Naive thymus-derived CD4-positive, alpha-beta T cell (primary cell): ENCODE measurements around the gene EYA2. TPM values are rescaled to one million over a fixed set of nuclear protein-coding genes. Genes with fewer than 3 reads are reported as not detected.

Experiments
- ATAC-seq: fragments of 150-1000 bp; cut with Tn5 transposase; 2 replicates; pipeline ENCODE4 v1.10.0; 2021; ENCODE audit warnings: mild to moderate bottlenecking, moderate library complexity
- CTCF ChIA-PET: fragments of 350-600 bp; sonication (Branson Sonifier 250); formaldehyde crosslinking; loops from one replicate; lab custom pipeline; 2021; ENCODE audit warnings: antibody characterized with exemption; lab: Charles Lee
- POLR2A ChIA-PET: fragments of 350-600 bp; sonication (Branson Sonifier 250); formaldehyde crosslinking; loops from one replicate; lab custom pipeline; 2021; ENCODE audit warnings: antibody characterized with exemption, inconsistent platforms; lab: Charles Lee
- DNase-seq, 9 donors: peaks; one replicate each; pipeline versions ENCODE4 v3.0.0 to v3.0.0-alpha.2; 2020 to 2022; ENCODE audit warnings: mixed read lengths in 1 of 9
- H3K27ac ChIP-seq: one replicate; pipeline ENCODE4 v1.7.0; 2013; ENCODE audit warnings: mild to moderate bottlenecking, low read depth, low read length, moderate library complexity
- H3K27me3 ChIP-seq, 2 donors: one replicate each; pipeline ENCODE4 v1.7.0; 2013; ENCODE audit warnings: low read length in 2 of 2, mild to moderate bottlenecking in 2 of 2, moderate library complexity in 2 of 2; ENCODE audit not compliant: control insufficient read depth in 2 of 2, insufficient read depth in 2 of 2
- H3K36me3 ChIP-seq, 3 experiments: 1 replicate in 2 of 3; 2 replicates in 1 of 3; pipeline ENCODE4 v1.7.0; 2013; ENCODE audit warnings: low read length in 3 of 3, mild to moderate bottlenecking in 3 of 3, moderate library complexity in 1 of 3; ENCODE audit not compliant: insufficient read depth in 3 of 3, control insufficient read depth in 2 of 3
- H3K4me1 ChIP-seq, 2 donors: one replicate each; pipeline ENCODE4 v1.7.0; 2013; ENCODE audit warnings: low read length in 2 of 2, mild to moderate bottlenecking in 2 of 2, moderate library complexity in 1 of 2; ENCODE audit not compliant: control insufficient read depth in 2 of 2, insufficient read depth in 2 of 2
- H3K4me3 ChIP-seq: 2 replicates; pipeline ENCODE4 v1.7.0; 2013; ENCODE audit warnings: mild to moderate bottlenecking, low read length
- H3K9me3 ChIP-seq, 3 experiments: 1 replicate in 2 of 3; 2 replicates in 1 of 3; pipeline ENCODE4 v1.7.0; 2013; ENCODE audit warnings: low read length in 3 of 3; ENCODE audit not compliant: control insufficient read depth in 2 of 3
- H3K27ac Mint-ChIP-seq, 9 donors: one replicate each; pipeline ENCODE4 v1.8.0; 2020 to 2022; ENCODE audit warnings: mixed read lengths in 9 of 9, mild to moderate bottlenecking in 8 of 9, moderate library complexity in 5 of 9, inconsistent platforms in 2 of 9
- H3K27me3 Mint-ChIP-seq, 5 donors: one replicate each; pipeline ENCODE4 v1.8.0; 2021 to 2022; ENCODE audit warnings: mixed read lengths in 5 of 5, mild to moderate bottlenecking in 1 of 5
- H3K36me3 Mint-ChIP-seq, 5 donors: one replicate each; pipeline ENCODE4 v1.8.0; 2020 to 2022; ENCODE audit warnings: mixed read lengths in 5 of 5, mild to moderate bottlenecking in 3 of 5, inconsistent platforms in 1 of 5
- H3K4me1 Mint-ChIP-seq, 7 donors: one replicate each; pipeline ENCODE4 v1.8.0; 2020 to 2022; ENCODE audit warnings: mixed read lengths in 7 of 7, mild to moderate bottlenecking in 3 of 7, inconsistent platforms in 1 of 7
- H3K4me3 Mint-ChIP-seq, 10 donors: one replicate each; pipeline ENCODE4 v1.8.0; 2020 to 2022; ENCODE audit warnings: mild to moderate bottlenecking in 10 of 10, mixed read lengths in 10 of 10, moderate library complexity in 6 of 10, inconsistent platforms in 2 of 10
- H3K9me3 Mint-ChIP-seq, 11 donors: one replicate each; pipeline ENCODE4 v1.8.0; 2020 to 2022; ENCODE audit warnings: mixed read lengths in 11 of 11, mild to moderate bottlenecking in 4 of 11, inconsistent platforms in 1 of 11, moderate library complexity in 1 of 11
- intact Hi-C, 2 donors: fragments of 100-400 bp; cut with micrococcal nuclease; formaldehyde crosslinking; loops; one replicate each; pipeline ENCODE4 v1.15.1; 2023
- polyA plus RNA-seq, 2 donors: library from polyadenylated mRNA; unstranded; fragments of 300-500 nt; fragmentation: Illumina TruSeq; gene quantifications; one replicate each; pipeline ENCODE4 v1.2.3, GENCODE V29; 2021
- total RNA-seq, 6 experiments: library from RNA in 5 of 6; stranded (reverse) in 5 of 6; gene quantifications; 1 replicate in 5 of 6; 2 replicates in 1 of 6; pipeline ENCODE4 v1.2.3 and lab custom pipeline; 2021 to 2026

Gene EYA2
- total and polyA plus RNA-seq, 7 experiments from 2014 or later: 0.16 TPM; not detected in 6

DNA sequence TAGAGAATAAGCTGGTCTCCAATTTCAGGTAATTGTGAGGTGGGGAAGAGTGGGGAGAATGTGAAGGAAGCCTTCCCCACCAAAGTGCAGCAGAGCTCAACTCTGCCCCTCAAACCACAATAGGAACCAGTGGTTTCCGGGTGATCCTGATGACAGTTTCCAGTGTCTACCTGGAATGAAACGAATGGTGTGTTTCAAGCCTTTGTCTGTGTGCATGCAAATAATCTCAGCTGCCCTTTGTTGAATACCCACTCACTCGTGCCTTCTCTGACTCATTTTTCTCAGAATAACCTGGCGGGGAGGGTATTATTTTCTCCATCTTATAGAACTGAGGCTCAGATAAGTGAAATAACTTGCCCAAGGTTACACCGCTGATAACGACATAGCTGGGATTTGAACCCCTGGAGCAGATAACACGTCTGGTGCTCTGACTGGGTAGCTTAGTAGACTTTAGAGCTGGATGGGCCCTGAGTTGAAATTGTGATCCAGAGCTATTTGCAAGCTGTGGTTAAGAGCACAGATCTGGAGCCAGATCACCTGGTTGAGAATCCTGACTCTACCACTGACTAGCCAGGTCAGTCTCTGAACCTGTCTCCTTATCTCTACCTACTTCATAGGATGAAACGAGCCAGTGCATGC lies 85.1 kb downstream of the EYA2 start:
- peaks cover 0 to 11% (median 3%) of the 10 kb centered on the region in 5 donors for H3K36me3 Mint-ChIP-seq
- ChIA-PET POLR2A (no interaction called here), CTCF (no interaction called here)
- Histone ChIP-seq H3K4me3 (no peak overlapping the region), H3K9me3 (peaks cover 0 to 9% (median 0%) of the 10 kb centered on the region in 3 experiments), H3K4me1 (no peaks in the 10 kb centered on the region), H3K27me3 (no peaks in the 10 kb centered on the region), H3K36me3 (no peaks in the 10 kb centered on the region), H3K27ac (no peak overlapping the region)
- DNase-seq (no peak), ATAC-seq (no peak)
- peaks cover 24 to 66% (median 45%) of the 10 kb centered on the region in 5 donors for H3K27me3 Mint-ChIP-seq
- intact Hi-C loops: no loop called here
- peak overlapping the region in 1 of 9 donors; percentile 62 for H3K27ac Mint-ChIP-seq
- peaks cover 6 to 34% (median 16%) of the 10 kb centered on the region in 11 donors for H3K9me3 Mint-ChIP-seq
- peaks cover 0 to 19% (median 0%) of the 10 kb centered on the region in 7 donors for H3K4me1 Mint-ChIP-seq
- H3K4me3 Mint-ChIP-seq: peak overlapping the region in 1 of 10 donors; percentile 45

DNA sequence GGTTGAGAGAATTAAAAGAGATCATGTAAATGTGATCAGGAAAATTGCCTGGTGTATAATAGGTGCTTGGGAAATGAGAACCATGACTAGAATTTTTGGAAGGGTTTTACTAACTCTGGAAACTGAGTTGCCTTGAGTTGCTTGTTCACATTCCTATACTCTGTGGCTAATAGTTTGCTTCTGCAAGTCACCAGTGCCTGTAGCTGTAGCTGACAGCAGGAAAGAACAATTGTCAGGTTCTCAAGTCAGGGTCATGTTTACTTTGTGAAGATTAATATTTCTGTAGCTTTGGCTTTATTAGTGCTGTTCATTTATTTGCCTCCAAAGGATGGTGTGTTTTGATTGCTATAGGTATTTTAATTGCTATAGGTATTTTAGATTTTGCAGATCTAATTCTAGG lies 86.5 kb downstream of the EYA2 start:
- no peaks in the 10 kb centered on the region for H3K27me3 ChIP-seq
- Mint-ChIP-seq H3K4me3 (no peak overlapping the region), H3K4me1 (peaks cover 0 to 15% (median 0%) of the 10 kb centered on the region in 7 donors), H3K9me3 (peaks cover 6 to 34% (median 17%) of the 10 kb centered on the region in 11 donors), H3K36me3 (peaks cover 0 to 10% (median 4%) of the 10 kb centered on the region in 5 donors), H3K27ac (no peak overlapping the region), H3K27me3 (peaks cover 34 to 70% (median 47%) of the 10 kb centered on the region in 5 donors)
- CTCF ChIA-PET: no interaction called here
- no peaks in the 10 kb centered on the region for H3K4me1 ChIP-seq
- DNase-seq (no peak), ATAC-seq (no peak)
- H3K9me3 ChIP-seq: peaks cover 0 to 9% (median 0%) of the 10 kb centered on the region in 3 experiments
- POLR2A ChIA-PET: no interaction called here
- H3K27ac ChIP-seq: no peak overlapping the region
- intact Hi-C loops: no loop called here
- no peaks in the 10 kb centered on the region for H3K36me3 ChIP-seq
- H3K4me3 ChIP-seq: no peak overlapping the region

DNA sequence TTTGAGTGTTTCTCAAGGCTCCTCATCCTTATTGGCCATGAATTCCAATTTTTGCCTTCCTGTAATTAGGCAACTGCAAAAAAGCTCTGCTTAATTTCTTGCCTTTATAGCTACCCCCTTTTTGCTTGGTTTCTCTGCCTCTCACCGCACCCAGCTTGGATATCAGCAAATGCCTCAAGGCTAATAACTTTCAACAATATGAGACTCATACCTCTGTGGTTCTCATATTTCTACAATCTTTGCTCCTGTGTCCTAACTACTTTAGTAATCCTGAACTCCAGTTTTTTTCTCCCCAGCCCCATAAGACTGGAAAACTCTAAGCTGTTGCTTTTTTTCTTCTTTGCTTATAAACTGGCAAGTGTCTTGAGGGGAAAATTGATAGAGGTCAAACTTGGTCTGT lies 88.8 kb downstream of the EYA2 start:
- POLR2A ChIA-PET: no interaction called here
- ATAC-seq (no peak), DNase-seq (no peak)
- H3K4me3 Mint-ChIP-seq: no peak overlapping the region
- intact Hi-C loops: no loop called here
- peaks cover 0 to 9% (median 0%) of the 10 kb centered on the region in 3 experiments for H3K9me3 ChIP-seq
- no peak overlapping the region for H3K27ac Mint-ChIP-seq
- no peaks in the 10 kb centered on the region for H3K4me1 ChIP-seq
- H3K27me3 ChIP-seq: no peaks in the 10 kb centered on the region
- H3K9me3 Mint-ChIP-seq: peaks cover 6 to 34% (median 17%) of the 10 kb centered on the region in 11 donors
- H3K36me3 ChIP-seq: no peaks in the 10 kb centered on the region
- peaks cover 0 to 13% (median 0%) of the 10 kb centered on the region in 7 donors for H3K4me1 Mint-ChIP-seq
- CTCF ChIA-PET: no interaction called here
- no peak overlapping the region for H3K27ac ChIP-seq
- H3K27me3 Mint-ChIP-seq: peaks cover 26 to 64% (median 36%) of the 10 kb centered on the region in 5 donors
- H3K36me3 Mint-ChIP-seq: peaks cover 0 to 16% (median 4%) of the 10 kb centered on the region in 5 donors
- no peak overlapping the region for H3K4me3 ChIP-seq

DNA sequence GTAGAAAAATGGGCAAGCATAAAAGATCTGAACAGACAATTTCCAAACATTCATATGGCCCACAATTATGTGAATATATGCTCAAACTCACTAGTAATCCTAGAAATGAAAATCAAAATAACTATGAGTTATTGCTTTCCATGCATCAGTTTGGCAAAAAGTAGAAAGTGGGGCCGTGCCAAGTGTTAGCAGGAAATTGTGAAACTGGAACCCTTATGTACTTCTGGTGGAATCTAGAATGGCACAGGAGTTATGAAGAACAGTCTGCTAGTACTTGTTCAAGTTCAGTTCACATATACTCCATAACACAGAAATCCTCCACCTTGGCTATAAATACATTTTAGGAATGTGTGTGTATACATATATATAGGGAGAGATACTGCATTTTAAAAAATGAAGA lies 89.8 kb downstream of the EYA2 start:
- no peaks in the 10 kb centered on the region for H3K36me3 ChIP-seq
- no peaks in the 10 kb centered on the region for H3K4me1 ChIP-seq
- Mint-ChIP-seq H3K27me3 (peaks cover 22 to 59% (median 33%) of the 10 kb centered on the region in 5 donors), H3K4me1 (peaks cover 0 to 17% (median 0%) of the 10 kb centered on the region in 7 donors), H3K9me3 (peaks cover 6 to 34% (median 17%) of the 10 kb centered on the region in 11 donors), H3K27ac (no peak overlapping the region), H3K4me3 (no peak overlapping the region), H3K36me3 (peaks cover 0 to 15% (median 4%) of the 10 kb centered on the region in 5 donors)
- H3K27me3 ChIP-seq: no peaks in the 10 kb centered on the region
- peaks cover 0 to 9% (median 0%) of the 10 kb centered on the region in 3 experiments for H3K9me3 ChIP-seq
- H3K27ac ChIP-seq: no peak overlapping the region
- DNase-seq: no peak
- intact Hi-C loops: no loop called here
- no peak overlapping the region for H3K4me3 ChIP-seq
- ChIA-PET CTCF (no interaction called here), POLR2A (no interaction called here)
- ATAC-seq: no peak

DNA sequence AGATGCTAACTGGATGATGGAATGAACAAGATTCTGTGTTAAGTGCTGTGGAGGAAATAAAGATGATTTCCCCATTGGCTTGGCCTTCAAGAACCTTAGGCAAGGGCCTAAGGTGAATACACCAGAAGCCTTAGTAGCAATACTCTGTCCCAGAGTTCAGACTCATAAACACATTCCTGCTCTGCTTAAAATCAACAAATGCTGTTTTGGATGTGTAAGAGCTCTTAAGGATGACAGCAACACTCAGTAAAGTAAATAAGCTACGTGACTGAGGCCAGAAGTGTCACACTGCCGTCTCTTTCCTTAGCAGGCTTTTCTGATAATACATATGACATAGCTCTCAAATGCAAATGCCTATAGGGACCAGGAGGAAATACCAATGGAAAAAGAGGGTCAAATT lies 90.6 kb downstream of the EYA2 start:
- no peaks in the 10 kb centered on the region for H3K4me1 ChIP-seq
- no peaks in the 10 kb centered on the region for H3K27me3 ChIP-seq
- ChIA-PET CTCF (no interaction called here), POLR2A (no interaction called here)
- H3K36me3 ChIP-seq: no peaks in the 10 kb centered on the region
- peaks cover 6 to 34% (median 17%) of the 10 kb centered on the region in 11 donors for H3K9me3 Mint-ChIP-seq
- H3K9me3 ChIP-seq: peaks cover 0 to 9% (median 0%) of the 10 kb centered on the region in 3 experiments
- ATAC-seq (no peak), DNase-seq (no peak)
- H3K27me3 Mint-ChIP-seq: peaks cover 22 to 52% (median 29%) of the 10 kb centered on the region in 5 donors
- H3K4me1 Mint-ChIP-seq: peaks cover 0 to 20% (median 0%) of the 10 kb centered on the region in 7 donors
- H3K27ac ChIP-seq: no peak overlapping the region
- H3K36me3 Mint-ChIP-seq: peaks cover 0 to 19% (median 4%) of the 10 kb centered on the region in 5 donors
- H3K4me3 ChIP-seq: no peak overlapping the region
- intact Hi-C loops: no loop called here
- H3K27ac Mint-ChIP-seq: no peak overlapping the region
- H3K4me3 Mint-ChIP-seq: no peak overlapping the region

DNA sequence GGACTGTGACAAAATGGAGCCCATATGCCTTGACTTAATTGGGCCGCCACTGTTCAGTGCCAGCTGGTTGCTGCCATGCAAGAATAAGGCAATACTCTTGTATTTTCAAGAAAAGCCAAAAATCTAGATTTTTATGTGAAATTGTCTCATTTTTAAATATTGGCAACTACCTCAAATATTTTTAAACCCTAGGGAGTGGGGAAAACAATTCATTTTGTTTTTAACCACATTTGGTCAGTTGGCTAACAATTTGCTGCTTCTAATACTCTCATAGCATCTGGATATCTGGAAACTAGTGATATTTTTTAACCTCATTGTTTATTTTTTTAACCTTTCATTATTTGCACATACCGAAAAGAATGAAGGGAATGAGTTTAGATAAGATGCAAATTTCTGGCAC lies 91.0 kb downstream of the EYA2 start:
- Histone ChIP-seq H3K4me3 (no peak overlapping the region), H3K27me3 (no peaks in the 10 kb centered on the region), H3K4me1 (no peaks in the 10 kb centered on the region), H3K36me3 (no peaks in the 10 kb centered on the region), H3K27ac (no peak overlapping the region), H3K9me3 (peaks cover 0 to 9% (median 0%) of the 10 kb centered on the region in 3 experiments)
- CTCF ChIA-PET: no interaction called here
- ATAC-seq: no peak
- DNase-seq: no peak
- peaks cover 6 to 34% (median 17%) of the 10 kb centered on the region in 11 donors for H3K9me3 Mint-ChIP-seq
- H3K27ac Mint-ChIP-seq: no peak overlapping the region
- POLR2A ChIA-PET: no interaction called here
- H3K27me3 Mint-ChIP-seq: peaks cover 22 to 49% (median 26%) of the 10 kb centered on the region in 5 donors
- peaks cover 0 to 22% (median 0%) of the 10 kb centered on the region in 7 donors for H3K4me1 Mint-ChIP-seq
- intact Hi-C loops: no loop called here
- H3K4me3 Mint-ChIP-seq: no peak overlapping the region
- H3K36me3 Mint-ChIP-seq: peaks cover 0 to 19% (median 4%) of the 10 kb centered on the region in 5 donors
